Measurements from ENCODE around the gene DUSP22. TPM values are rescaled to one million over a fixed set of nuclear protein-coding genes. Genes with fewer than 3 reads are reported as not detected.

The DUSP22 gene
- total RNA-seq, 1 donor from 2014 or later, result 23.7 TPM

- DNase-seq, result no peak
Observed at GRCh38 chr6:340186-340955, 48.1 kb downstream of the DUSP22 start.

GRCh38 chr6:340991-341827 is 48.9 kb downstream of the DUSP22 start:
- DNase-seq, result no peak

- no peak for DNase-seq
Observed at GRCh38 chr6:341914-342831, 49.9 kb downstream of the DUSP22 start.

GRCh38 chr6:342832-343179 is 50.5 kb downstream of the DUSP22 start:
- DNase-seq, result no peak

GRCh38 chr6:343226-343935 is 51.1 kb downstream of the DUSP22 start:
- DNase-seq, result no peak

- no peak for DNase-seq
Observed at GRCh38 chr6:343960-344815, 51.9 kb downstream of the DUSP22 start.

GRCh38 chr6:344816-345340 is 52.6 kb downstream of the DUSP22 start:
- no peak for DNase-seq

GRCh38 chr6:345747-346385 is 53.6 kb downstream of the DUSP22 start:
- DNase-seq, result no peak

GRCh38 chr6:346386-347030 is 54.2 kb downstream of the DUSP22 start:
- no peak for DNase-seq

GRCh38 chr6:347232-347631 is 54.9 kb downstream of the DUSP22 start:
- no peak for DNase-seq

GRCh38 chr6:347951-348859 is 55.9 kb downstream of the DUSP22 start:
- DNase-seq, result no peak

- no peak for DNase-seq
Observed at GRCh38 chr6:348860-349396, 56.6 kb downstream of the DUSP22 start.

- DNase-seq, result no peak
Observed at GRCh38 chr6:349491-349921, 57.2 kb downstream of the DUSP22 start.

- no peak for DNase-seq
Observed at GRCh38 chr6:350371-350770, 58.1 kb downstream of the DUSP22 start.

GRCh38 chr6:351011-351866 is 59.0 kb downstream of the DUSP22 start:
- DNase-seq, result no peak

- DNase-seq, result no peak
Observed at GRCh38 chr6:351867-352289, 59.6 kb downstream of the DUSP22 start.

GRCh38 chr6:352474-352873 is 60.2 kb downstream of the DUSP22 start:
- DNase-seq, result no peak
